GM12878 (cell line): Measurements from ENCODE around the gene EPHB1. TPM values are rescaled to one million over a fixed set of nuclear protein-coding genes. Genes with fewer than 3 reads are reported as not detected.

Source experiments
- ASH2L ChIP-seq: fragments of 300-600, 200-600 bp; sonication (generic); IDR thresholded peaks from 2 replicates; pipeline ENCODE4 v1.6.1; 2017; ENCODE audit warnings: low read depth, mild to moderate bottlenecking, borderline replicate concordance
- DPF2 ChIP-seq: fragments of 450-650 bp; IDR thresholded peaks from 2 replicates; pipeline ENCODE4 v1.6.1; 2017; ENCODE audit warnings: mild to moderate bottlenecking
- EGR1 ChIP-seq, 2 experiments: IDR thresholded peaks; 1 replicate in 1 of 2; 2 replicates in 1 of 2; pipeline ENCODE4 v1.6.1; 2011 to 2012; ENCODE audit warnings: low read depth in 2 of 2, low read length in 2 of 2, borderline replicate concordance in 1 of 2, mild to moderate bottlenecking in 1 of 2, moderate library complexity in 1 of 2
- IKZF2 ChIP-seq, 2 experiments: fragments of 450-650 bp; IDR thresholded peaks; 2 replicates each; pipeline ENCODE4 v1.6.1; 2017; ENCODE audit warnings: mild to moderate bottlenecking in 2 of 2, moderate library complexity in 2 of 2
- MXI1 ChIP-seq: fragments of 150-350 bp; IDR thresholded peaks from 2 replicates; pipeline ENCODE4 v1.6.1; 2011; ENCODE audit warnings: low read depth, mild to moderate bottlenecking, inconsistent platforms, low read length, improper control_type of control experiment
- NBN ChIP-seq: fragments of 450-650 bp; IDR thresholded peaks from 2 replicates; pipeline ENCODE4 v1.6.1; 2016
- NFYA ChIP-seq: IDR thresholded peaks from 2 replicates; pipeline ENCODE4 v1.6.1; 2011; ENCODE audit warnings: low read depth, mild to moderate bottlenecking, low read length, improper control_type of control experiment, borderline replicate concordance
- PBX3 ChIP-seq: IDR thresholded peaks from 2 replicates; pipeline ENCODE4 v1.6.1; 2011; ENCODE audit warnings: mild to moderate bottlenecking, low read depth, low read length, moderate library complexity; ENCODE audit not compliant: insufficient replicate concordance
- POLR2A ChIP-seq: IDR thresholded peaks from 2 replicates; pipeline ENCODE4 v1.6.1; 2011; ENCODE audit warnings: low read depth, mild to moderate bottlenecking, low read length
- SPI1 ChIP-seq: IDR thresholded peaks from 2 replicates; pipeline ENCODE4 v1.6.1; 2011; ENCODE audit warnings: low read depth, mild to moderate bottlenecking, low read length, moderate library complexity, borderline replicate concordance; ENCODE audit not compliant: insufficient read depth
- SREBF2 ChIP-seq: IDR thresholded peaks from 2 replicates; pipeline ENCODE4 v1.6.1; 2012; ENCODE audit warnings: mild to moderate bottlenecking, low read length
- YY1 ChIP-seq: IDR thresholded peaks from 2 replicates; pipeline ENCODE4 v1.6.1; 2011; ENCODE audit warnings: low read depth, mild to moderate bottlenecking, low read length
- ZNF207 ChIP-seq: fragments of 450-650 bp; IDR thresholded peaks from 2 replicates; pipeline ENCODE4 v1.6.1; 2014; ENCODE audit warnings: antibody characterized with exemption, mild to moderate bottlenecking, borderline replicate concordance
- polyA plus RNA-seq, 11 experiments: library from polyadenylated mRNA; depleted of rRNA in 4 of 11; unstranded in 6 of 11; stranded (reverse) in 5 of 11; fragments of >200 nt; fragmentation: Nextera tagmentation in 4 of 11; fragmentation: Illumina TruSeq in 1 of 11; extraction: Ambion mirVana in 4 of 11; extraction: Trizol in 1 of 11; gene quantifications; 1 replicate in 1 of 11; 2 replicates in 10 of 11; pipeline versions ENCODE4 v1.2.1 to v1.2.3, GENCODE V29; 2011 to 2016; ENCODE audit warnings: inconsistent platforms in 2 of 11, missing spikeins in 2 of 11, low read depth in 1 of 11
- total RNA-seq, 4 experiments: library from RNA; depleted of rRNA in 3 of 4; stranded (reverse); fragments of >200 nt in 3 of 4; fragmentation: Illumina TruSeq in 1 of 4; extraction: Trizol in 1 of 4; gene quantifications; 2 replicates each; pipeline versions ENCODE4 v1.2.1 to v1.2.3, GENCODE V29; 2013 to 2021
- TF ChIP-seq, protein P1 (sequence below), 3 experiments: IDR thresholded peaks in 2 of 3; conservative IDR thresholded peaks in 1 of 3; 2 replicates each; pipeline ENCODE4 v1.5.1; 2011; ENCODE audit warnings: low read depth in 3 of 3, low read length in 3 of 3, mild to moderate bottlenecking in 3 of 3, control low read depth in 2 of 3, moderate library complexity in 2 of 3, inconsistent platforms in 1 of 3, mixed read lengths in 1 of 3; ENCODE audit not compliant: control insufficient read depth in 2 of 3, insufficient read depth in 1 of 3; ENCODE audit errors: extremely low read depth in 1 of 3
- TF ChIP-seq, protein P2 (sequence below): IDR thresholded peaks from 2 replicates; pipeline ENCODE4 v1.6.1; 2011; ENCODE audit warnings: borderline replicate concordance, low read depth, mild to moderate bottlenecking, moderate library complexity, mixed read lengths, low read length; ENCODE audit not compliant: insufficient read depth; ENCODE audit errors: extremely low read length
- TF ChIP-seq, protein P3 (sequence below): fragments of 150-350 bp; IDR thresholded peaks from 2 replicates; pipeline ENCODE4 v1.6.1; 2016; ENCODE audit warnings: low read depth, low read length
- TF ChIP-seq, protein P4 (sequence below): fragments of 450-650 bp; IDR thresholded peaks from 2 replicates; pipeline ENCODE4 v1.6.1; 2017; ENCODE audit warnings: low read depth, mild to moderate bottlenecking, moderate library complexity
- TF ChIP-seq, protein P5 (sequence below): fragments of 150-350 bp; IDR thresholded peaks from 2 replicates; pipeline ENCODE4 v1.6.1; 2014; ENCODE audit warnings: mild to moderate bottlenecking, low read depth, low read length

Gene EPHB1
- total and polyA plus RNA-seq, 10 of the 15 experiments (the other 5 are each of a cell fraction or from before 2014, with no cell fraction given), result 0.33 to 23.8 (median 1.2) TPM

GRCh38 chr3:134852893-134853351 lies 57.9 kb downstream of the EPHB1 start (continued):
- TF ChIP-seq, protein P1, sequence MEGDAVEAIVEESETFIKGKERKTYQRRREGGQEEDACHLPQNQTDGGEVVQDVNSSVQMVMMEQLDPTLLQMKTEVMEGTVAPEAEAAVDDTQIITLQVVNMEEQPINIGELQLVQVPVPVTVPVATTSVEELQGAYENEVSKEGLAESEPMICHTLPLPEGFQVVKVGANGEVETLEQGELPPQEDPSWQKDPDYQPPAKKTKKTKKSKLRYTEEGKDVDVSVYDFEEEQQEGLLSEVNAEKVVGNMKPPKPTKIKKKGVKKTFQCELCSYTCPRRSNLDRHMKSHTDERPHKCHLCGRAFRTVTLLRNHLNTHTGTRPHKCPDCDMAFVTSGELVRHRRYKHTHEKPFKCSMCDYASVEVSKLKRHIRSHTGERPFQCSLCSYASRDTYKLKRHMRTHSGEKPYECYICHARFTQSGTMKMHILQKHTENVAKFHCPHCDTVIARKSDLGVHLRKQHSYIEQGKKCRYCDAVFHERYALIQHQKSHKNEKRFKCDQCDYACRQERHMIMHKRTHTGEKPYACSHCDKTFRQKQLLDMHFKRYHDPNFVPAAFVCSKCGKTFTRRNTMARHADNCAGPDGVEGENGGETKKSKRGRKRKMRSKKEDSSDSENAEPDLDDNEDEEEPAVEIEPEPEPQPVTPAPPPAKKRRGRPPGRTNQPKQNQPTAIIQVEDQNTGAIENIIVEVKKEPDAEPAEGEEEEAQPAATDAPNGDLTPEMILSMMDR (IDR thresholded peaks at IDR 0.05 in 2 of 3, conservative IDR thresholded peaks at IDR 0.05 in 1 of 3; ENCODE audit: control insufficient read depth in 2 of 3, extremely low read depth in 1 of 3, insufficient read depth in 1 of 3, low read depth in 3 of 3, low read length in 3 of 3), result peak in 2 of 3 experiments; percentile 25 to 32; a peak in 2 of 6 replicates
- TF ChIP-seq, protein P2, sequence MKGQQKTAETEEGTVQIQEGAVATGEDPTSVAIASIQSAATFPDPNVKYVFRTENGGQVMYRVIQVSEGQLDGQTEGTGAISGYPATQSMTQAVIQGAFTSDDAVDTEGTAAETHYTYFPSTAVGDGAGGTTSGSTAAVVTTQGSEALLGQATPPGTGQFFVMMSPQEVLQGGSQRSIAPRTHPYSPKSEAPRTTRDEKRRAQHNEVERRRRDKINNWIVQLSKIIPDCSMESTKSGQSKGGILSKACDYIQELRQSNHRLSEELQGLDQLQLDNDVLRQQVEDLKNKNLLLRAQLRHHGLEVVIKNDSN, result no peak
- TF ChIP-seq, protein P3, sequence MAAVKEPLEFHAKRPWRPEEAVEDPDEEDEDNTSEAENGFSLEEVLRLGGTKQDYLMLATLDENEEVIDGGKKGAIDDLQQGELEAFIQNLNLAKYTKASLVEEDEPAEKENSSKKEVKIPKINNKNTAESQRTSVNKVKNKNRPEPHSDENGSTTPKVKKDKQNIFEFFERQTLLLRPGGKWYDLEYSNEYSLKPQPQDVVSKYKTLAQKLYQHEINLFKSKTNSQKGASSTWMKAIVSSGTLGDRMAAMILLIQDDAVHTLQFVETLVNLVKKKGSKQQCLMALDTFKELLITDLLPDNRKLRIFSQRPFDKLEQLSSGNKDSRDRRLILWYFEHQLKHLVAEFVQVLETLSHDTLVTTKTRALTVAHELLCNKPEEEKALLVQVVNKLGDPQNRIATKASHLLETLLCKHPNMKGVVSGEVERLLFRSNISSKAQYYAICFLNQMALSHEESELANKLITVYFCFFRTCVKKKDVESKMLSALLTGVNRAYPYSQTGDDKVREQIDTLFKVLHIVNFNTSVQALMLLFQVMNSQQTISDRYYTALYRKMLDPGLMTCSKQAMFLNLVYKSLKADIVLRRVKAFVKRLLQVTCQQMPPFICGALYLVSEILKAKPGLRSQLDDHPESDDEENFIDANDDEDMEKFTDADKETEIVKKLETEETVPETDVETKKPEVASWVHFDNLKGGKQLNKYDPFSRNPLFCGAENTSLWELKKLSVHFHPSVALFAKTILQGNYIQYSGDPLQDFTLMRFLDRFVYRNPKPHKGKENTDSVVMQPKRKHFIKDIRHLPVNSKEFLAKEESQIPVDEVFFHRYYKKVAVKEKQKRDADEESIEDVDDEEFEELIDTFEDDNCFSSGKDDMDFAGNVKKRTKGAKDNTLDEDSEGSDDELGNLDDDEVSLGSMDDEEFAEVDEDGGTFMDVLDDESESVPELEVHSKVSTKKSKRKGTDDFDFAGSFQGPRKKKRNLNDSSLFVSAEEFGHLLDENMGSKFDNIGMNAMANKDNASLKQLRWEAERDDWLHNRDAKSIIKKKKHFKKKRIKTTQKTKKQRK, result no peak
- TF ChIP-seq NBN (peak; percentile 99), DPF2 (peak; percentile 65; the same call in 1 of the 2 replicates), YY1 (0 out of 2 replicates have a peak, but pooled peaks have one; percentile 9), NFYA (no peak), IKZF2 (IDR thresholded peaks at IDR 0.05) (peak; percentile 97 to 98), MXI1 (no peak), POLR2A (peak; percentile 56; the same call in 1 of the 2 replicates), SREBF2 (no peak), PBX3 (no peak), SPI1 (peak; percentile 91), ASH2L (no peak), EGR1 (IDR thresholded peaks at IDR 0.05; ENCODE audit: borderline replicate concordance in 1 of 2, low read depth in 2 of 2, low read length in 2 of 2) (no peak), ZNF207 (0 out of 2 replicates have a peak, but pooled peaks have one; percentile 45)
- TF ChIP-seq, protein P4, sequence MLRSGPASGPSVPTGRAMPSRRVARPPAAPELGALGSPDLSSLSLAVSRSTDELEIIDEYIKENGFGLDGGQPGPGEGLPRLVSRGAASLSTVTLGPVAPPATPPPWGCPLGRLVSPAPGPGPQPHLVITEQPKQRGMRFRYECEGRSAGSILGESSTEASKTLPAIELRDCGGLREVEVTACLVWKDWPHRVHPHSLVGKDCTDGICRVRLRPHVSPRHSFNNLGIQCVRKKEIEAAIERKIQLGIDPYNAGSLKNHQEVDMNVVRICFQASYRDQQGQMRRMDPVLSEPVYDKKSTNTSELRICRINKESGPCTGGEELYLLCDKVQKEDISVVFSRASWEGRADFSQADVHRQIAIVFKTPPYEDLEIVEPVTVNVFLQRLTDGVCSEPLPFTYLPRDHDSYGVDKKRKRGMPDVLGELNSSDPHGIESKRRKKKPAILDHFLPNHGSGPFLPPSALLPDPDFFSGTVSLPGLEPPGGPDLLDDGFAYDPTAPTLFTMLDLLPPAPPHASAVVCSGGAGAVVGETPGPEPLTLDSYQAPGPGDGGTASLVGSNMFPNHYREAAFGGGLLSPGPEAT, result peak; percentile 90
- TF ChIP-seq, protein P5, sequence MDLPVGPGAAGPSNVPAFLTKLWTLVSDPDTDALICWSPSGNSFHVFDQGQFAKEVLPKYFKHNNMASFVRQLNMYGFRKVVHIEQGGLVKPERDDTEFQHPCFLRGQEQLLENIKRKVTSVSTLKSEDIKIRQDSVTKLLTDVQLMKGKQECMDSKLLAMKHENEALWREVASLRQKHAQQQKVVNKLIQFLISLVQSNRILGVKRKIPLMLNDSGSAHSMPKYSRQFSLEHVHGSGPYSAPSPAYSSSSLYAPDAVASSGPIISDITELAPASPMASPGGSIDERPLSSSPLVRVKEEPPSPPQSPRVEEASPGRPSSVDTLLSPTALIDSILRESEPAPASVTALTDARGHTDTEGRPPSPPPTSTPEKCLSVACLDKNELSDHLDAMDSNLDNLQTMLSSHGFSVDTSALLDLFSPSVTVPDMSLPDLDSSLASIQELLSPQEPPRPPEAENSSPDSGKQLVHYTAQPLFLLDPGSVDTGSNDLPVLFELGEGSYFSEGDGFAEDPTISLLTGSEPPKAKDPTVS, result no peak
